ENCODE measurements around the gene EPN2.
A peak's percentile ranks its signal among the peaks of the same experiment; 100 is the strongest.

The EPN2 gene

GRCh38 chr17:19363460-19364035, 126.4 kb downstream of the EPN2 start:
- no CpG with 5 or more reads among the region's 6 CpGs for WGBS, 2 donors (ENCODE audit: extremely low coverage in 2 of 2, insufficient read length in 2 of 2, insufficient replicate concordance in 1 of 2)
- Histone ChIP-seq H4K91ac (ENCODE audit: low read depth, low read length, poor library complexity) (no peak overlapping the region), H2BK120ac (ENCODE audit: low read depth, low read length) (no peak overlapping the region), H3K4me1 (ENCODE audit: control insufficient read depth in 2 of 2, insufficient read depth in 1 of 2, low read depth in 1 of 2, low read length in 2 of 2) (peaks cover 0 to 7% of the 10 kb centered on the region in 2 donors), H3K4me3 (ENCODE audit: low read length in 2 of 2) (no peak overlapping the region), H3K79me1 (ENCODE audit: low read depth, low read length) (no peaks in the 10 kb centered on the region), H2BK12ac (ENCODE audit: low read length) (no peak overlapping the region), H2AFZ (ENCODE audit: low read length) (peak overlapping the region; percentile 92), H3K27me3 (ENCODE audit: control insufficient read depth in 3 of 3, insufficient read depth in 3 of 3, low read depth in 1 of 3, low read length in 3 of 3) (no peaks in the 10 kb centered on the region), H4K8ac (ENCODE audit: low read depth, low read length) (no peak overlapping the region), H3K23ac (ENCODE audit: low read depth, low read length, poor library complexity) (no peak overlapping the region), H3K9ac (ENCODE audit: low read depth, low read length, poor library complexity) (no peak overlapping the region), H3K4me2 (ENCODE audit: insufficient read depth, low read length, poor library complexity, severe bottlenecking) (no peak overlapping the region), H3K9me3 (replicated peaks in 1 of 2; ENCODE audit: control insufficient read depth in 2 of 2, insufficient read depth in 1 of 2, low read depth in 1 of 2, low read length in 2 of 2) (no peaks in the 10 kb centered on the region), H3K27ac (replicated peaks; ENCODE audit: low read length) (no peak overlapping the region), H3K36me3 (replicated peaks in 1 of 2; ENCODE audit: control insufficient read depth in 2 of 2, insufficient read depth in 2 of 2, low read length in 2 of 2) (peaks cover 0 to 2% of the 10 kb centered on the region in 2 donors), H3K18ac (ENCODE audit: low read length) (no peak overlapping the region), H3K4ac (ENCODE audit: low read length) (no peak overlapping the region), H2BK5ac (ENCODE audit: low read length) (no peak overlapping the region), H3K14ac (ENCODE audit: low read length) (no peak overlapping the region), H2AK5ac (ENCODE audit: low read depth, low read length) (peak overlapping the region; percentile 7), H2BK15ac (ENCODE audit: low read length) (no peak overlapping the region)
- no peak for DNase-seq (ENCODE audit: low spot score)

DNA sequence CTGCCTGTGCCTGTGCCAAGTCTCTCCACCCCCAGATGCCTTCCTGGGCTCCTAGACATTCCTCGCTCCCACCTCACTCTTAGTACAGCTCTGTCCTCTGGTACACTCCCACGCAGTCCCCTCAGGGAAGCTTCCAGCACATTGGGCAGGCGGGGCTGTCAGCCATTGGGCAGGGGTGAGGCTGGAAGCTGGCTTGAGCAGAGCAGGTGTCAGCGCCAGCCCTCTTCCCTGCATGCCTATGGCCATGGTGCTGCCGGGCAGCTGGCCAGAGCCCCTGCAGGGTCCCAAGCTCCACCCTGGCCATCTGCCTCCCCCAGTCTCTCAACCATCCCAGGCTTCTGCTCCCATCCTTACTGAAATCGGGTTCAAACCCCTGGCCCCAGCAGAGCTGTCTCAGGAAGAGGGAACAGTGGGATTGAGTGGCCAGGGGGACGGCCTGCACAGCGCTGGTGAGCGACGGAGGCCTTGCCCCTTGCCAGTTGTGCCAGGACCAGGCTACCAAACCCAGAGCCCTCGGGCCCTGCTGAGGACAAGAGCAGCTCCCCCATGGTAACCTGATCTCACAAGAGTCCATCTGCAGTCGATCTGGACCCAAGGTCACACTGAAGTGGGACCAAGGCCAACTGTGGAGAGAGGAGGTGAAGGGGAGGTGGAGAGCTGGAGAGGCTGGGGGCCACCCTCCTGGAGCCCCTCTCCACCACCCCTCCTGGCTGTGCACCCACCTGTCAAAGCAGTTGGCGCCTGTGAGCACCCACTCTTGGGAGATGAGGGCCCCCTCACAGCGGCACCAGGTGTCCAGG, 127.7 kb downstream of the EPN2 start:
- H3K18ac ChIP-seq (ENCODE audit: low read length) = peak overlapping the region; percentile 55
- H2BK120ac ChIP-seq (ENCODE audit: low read depth, low read length) = no peak overlapping the region
- H3K4me2 ChIP-seq (ENCODE audit: insufficient read depth, low read length, poor library complexity, severe bottlenecking) = no peak overlapping the region
- no peak overlapping the region for H3K4ac ChIP-seq (ENCODE audit: low read length)
- H2AFZ ChIP-seq (ENCODE audit: low read length) = no peak overlapping the region
- H3K9ac ChIP-seq (ENCODE audit: low read depth, low read length, poor library complexity) = no peak overlapping the region
- WGBS, 2 donors (ENCODE audit: extremely low coverage in 2 of 2, insufficient read length in 2 of 2, insufficient replicate concordance in 1 of 2) = no CpG with 5 or more reads among the region's 14 CpGs
- H2BK15ac ChIP-seq (ENCODE audit: low read length) = peak overlapping the region; percentile 26
- H3K79me1 ChIP-seq (ENCODE audit: low read depth, low read length) = no peaks in the 10 kb centered on the region
- no peak overlapping the region for H3K23ac ChIP-seq (ENCODE audit: low read depth, low read length, poor library complexity)
- H2BK5ac ChIP-seq (ENCODE audit: low read length) = no peak overlapping the region
- H3K9me3 ChIP-seq (replicated peaks in 1 of 2; ENCODE audit: control insufficient read depth in 2 of 2, insufficient read depth in 1 of 2, low read depth in 1 of 2, low read length in 2 of 2) = no peaks in the 10 kb centered on the region
- no peak overlapping the region for H3K27ac ChIP-seq (replicated peaks; ENCODE audit: low read length)
- peaks cover 0 to 7% of the 10 kb centered on the region in 2 donors for H3K4me1 ChIP-seq (ENCODE audit: control insufficient read depth in 2 of 2, insufficient read depth in 1 of 2, low read depth in 1 of 2, low read length in 2 of 2)
- H4K91ac ChIP-seq (ENCODE audit: low read depth, low read length, poor library complexity) = no peak overlapping the region
- no peaks in the 10 kb centered on the region for H3K36me3 ChIP-seq (replicated peaks in 1 of 2; ENCODE audit: control insufficient read depth in 2 of 2, insufficient read depth in 2 of 2, low read length in 2 of 2)
- no peaks in the 10 kb centered on the region for H3K27me3 ChIP-seq (ENCODE audit: control insufficient read depth in 3 of 3, insufficient read depth in 3 of 3, low read depth in 1 of 3, low read length in 3 of 3)
- H3K14ac ChIP-seq (ENCODE audit: low read length) = no peak overlapping the region
- no peak for DNase-seq (ENCODE audit: low spot score)
- peak overlapping the region; percentile 51 for H2BK12ac ChIP-seq (ENCODE audit: low read length)
- peak overlapping the region; percentile 23 for H2AK5ac ChIP-seq (ENCODE audit: low read depth, low read length)
- no peak overlapping the region for H3K4me3 ChIP-seq (ENCODE audit: low read length in 2 of 2)
- H4K8ac ChIP-seq (ENCODE audit: low read depth, low read length) = no peak overlapping the region

DNA sequence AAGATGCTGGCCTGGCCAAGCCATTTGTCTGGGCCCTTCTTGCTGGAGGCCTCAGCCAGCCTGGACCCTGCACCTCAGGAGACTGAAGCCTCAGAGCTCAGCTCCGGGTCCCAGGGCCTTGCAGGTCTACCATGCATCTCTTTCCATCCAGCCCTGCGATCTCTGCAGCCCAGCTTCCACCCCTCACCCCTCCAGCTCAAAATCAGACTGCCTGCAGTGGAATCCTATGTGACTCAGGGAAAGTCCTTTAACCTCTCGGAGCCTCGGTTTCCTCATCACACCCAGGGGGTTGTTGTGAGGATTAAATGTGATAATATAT, 128.3 kb downstream of the EPN2 start:
- Histone ChIP-seq H2BK120ac (ENCODE audit: low read depth, low read length) (no peak overlapping the region), H3K9me3 (replicated peaks in 1 of 2; ENCODE audit: control insufficient read depth in 2 of 2, insufficient read depth in 1 of 2, low read depth in 1 of 2, low read length in 2 of 2) (no peaks in the 10 kb centered on the region), H3K4me1 (ENCODE audit: control insufficient read depth in 2 of 2, insufficient read depth in 1 of 2, low read depth in 1 of 2, low read length in 2 of 2) (peaks cover 0 to 7% of the 10 kb centered on the region in 2 donors), H3K36me3 (replicated peaks in 1 of 2; ENCODE audit: control insufficient read depth in 2 of 2, insufficient read depth in 2 of 2, low read length in 2 of 2) (no peaks in the 10 kb centered on the region), H3K9ac (ENCODE audit: low read depth, low read length, poor library complexity) (no peak overlapping the region), H2AFZ (ENCODE audit: low read length) (no peak overlapping the region), H3K23ac (ENCODE audit: low read depth, low read length, poor library complexity) (no peak overlapping the region), H2BK5ac (ENCODE audit: low read length) (no peak overlapping the region), H3K27ac (replicated peaks; ENCODE audit: low read length) (no peak overlapping the region), H2AK5ac (ENCODE audit: low read depth, low read length) (no peak overlapping the region), H2BK12ac (ENCODE audit: low read length) (no peak overlapping the region), H3K4me3 (ENCODE audit: low read length in 2 of 2) (no peak overlapping the region), H3K4ac (ENCODE audit: low read length) (no peak overlapping the region), H4K91ac (ENCODE audit: low read depth, low read length, poor library complexity) (no peak overlapping the region), H2BK15ac (ENCODE audit: low read length) (no peak overlapping the region), H3K14ac (ENCODE audit: low read length) (no peak overlapping the region), H4K8ac (ENCODE audit: low read depth, low read length) (no peak overlapping the region), H3K4me2 (ENCODE audit: insufficient read depth, low read length, poor library complexity, severe bottlenecking) (no peak overlapping the region), H3K27me3 (ENCODE audit: control insufficient read depth in 3 of 3, insufficient read depth in 3 of 3, low read depth in 1 of 3, low read length in 3 of 3) (no peaks in the 10 kb centered on the region), H3K79me1 (ENCODE audit: low read depth, low read length) (no peaks in the 10 kb centered on the region), H3K18ac (ENCODE audit: low read length) (peak overlapping the region; percentile 55)
- WGBS, 2 donors (ENCODE audit: extremely low coverage in 2 of 2, insufficient read length in 2 of 2, insufficient replicate concordance in 1 of 2) = no CpG with 5 or more reads among the region's 4 CpGs
- no peak for DNase-seq (ENCODE audit: low spot score)

DNA sequence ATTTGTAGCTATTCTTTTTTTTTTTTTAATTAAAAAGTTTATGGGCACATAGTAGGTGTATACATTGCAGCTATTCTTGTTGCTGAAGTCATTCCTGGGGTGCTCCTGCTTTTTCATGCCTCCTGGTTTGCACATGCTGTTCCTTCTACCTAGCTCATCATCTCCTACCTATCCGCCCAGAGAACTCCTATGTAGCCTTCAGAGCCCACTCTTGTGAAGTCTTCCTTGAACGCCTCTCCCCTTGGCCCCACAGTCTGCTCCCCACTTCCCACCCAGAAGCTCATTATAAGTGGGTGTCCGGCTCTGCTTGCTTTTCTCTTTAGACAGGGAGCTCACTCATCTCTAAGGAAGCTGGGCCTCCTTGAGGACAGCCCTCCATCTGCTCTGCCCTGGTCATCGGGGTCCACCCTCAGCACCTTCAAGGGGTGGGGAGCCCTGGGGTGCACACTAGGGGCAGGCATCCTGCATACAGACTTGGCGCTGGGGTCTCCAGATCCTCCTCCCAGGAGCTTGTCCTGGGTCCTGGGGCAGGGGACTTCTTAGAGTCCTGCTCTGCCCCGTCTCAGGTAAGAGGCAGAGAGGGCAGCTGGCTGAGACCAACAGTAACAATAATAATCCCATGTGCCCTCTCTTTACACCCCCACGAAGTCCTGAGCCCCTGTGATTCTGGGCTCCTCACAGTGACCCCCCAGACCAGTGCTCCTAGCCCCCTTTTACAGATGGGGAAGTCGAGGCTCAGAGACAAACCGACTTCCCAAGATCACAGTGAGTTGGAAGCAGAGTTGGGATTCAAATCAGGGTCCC, 128.9 kb downstream of the EPN2 start:
- Histone ChIP-seq H3K4ac (ENCODE audit: low read length) (peak overlapping the region; percentile 56), H2AFZ (ENCODE audit: low read length) (no peak overlapping the region), H3K23ac (ENCODE audit: low read depth, low read length, poor library complexity) (no peak overlapping the region), H3K4me1 (ENCODE audit: control insufficient read depth in 2 of 2, insufficient read depth in 1 of 2, low read depth in 1 of 2, low read length in 2 of 2) (peaks cover 0 to 7% of the 10 kb centered on the region in 2 donors), H3K27me3 (ENCODE audit: control insufficient read depth in 3 of 3, insufficient read depth in 3 of 3, low read depth in 1 of 3, low read length in 3 of 3) (no peaks in the 10 kb centered on the region), H3K14ac (ENCODE audit: low read length) (no peak overlapping the region), H3K4me2 (ENCODE audit: insufficient read depth, low read length, poor library complexity, severe bottlenecking) (no peak overlapping the region), H4K8ac (ENCODE audit: low read depth, low read length) (no peak overlapping the region), H3K27ac (replicated peaks; ENCODE audit: low read length) (no peak overlapping the region), H4K91ac (ENCODE audit: low read depth, low read length, poor library complexity) (no peak overlapping the region), H3K79me1 (ENCODE audit: low read depth, low read length) (no peaks in the 10 kb centered on the region), H3K4me3 (ENCODE audit: low read length in 2 of 2) (no peak overlapping the region), H2BK120ac (ENCODE audit: low read depth, low read length) (no peak overlapping the region), H2BK5ac (ENCODE audit: low read length) (no peak overlapping the region), H3K9ac (ENCODE audit: low read depth, low read length, poor library complexity) (no peak overlapping the region), H2BK15ac (ENCODE audit: low read length) (no peak overlapping the region), H3K36me3 (replicated peaks in 1 of 2; ENCODE audit: control insufficient read depth in 2 of 2, insufficient read depth in 2 of 2, low read length in 2 of 2) (no peaks in the 10 kb centered on the region), H3K18ac (ENCODE audit: low read length) (no peak overlapping the region), H2AK5ac (ENCODE audit: low read depth, low read length) (no peak overlapping the region), H3K9me3 (replicated peaks in 1 of 2; ENCODE audit: control insufficient read depth in 2 of 2, insufficient read depth in 1 of 2, low read depth in 1 of 2, low read length in 2 of 2) (no peaks in the 10 kb centered on the region), H2BK12ac (ENCODE audit: low read length) (no peak overlapping the region)
- DNase-seq (ENCODE audit: low spot score) = no peak
- no CpG with 5 or more reads among the region's 9 CpGs for WGBS, 2 donors (ENCODE audit: extremely low coverage in 2 of 2, insufficient read length in 2 of 2, insufficient replicate concordance in 1 of 2)

All from neuronal stem cell (in vitro differentiated cells).